Stimulated activated CD4-positive, alpha-beta T cell treated with anti-CD3 and anti-CD28 coated beads, Interleukin-1b, Interleukin-23, amount 100 ng/mL, for 48 hours (primary cell): Measurements from ENCODE around the gene ISLR.
A peak's percentile ranks its signal among the peaks of the same experiment; 100 is the strongest.

Experiments
- DNase-seq: peaks from one replicate; pipeline ENCODE4 v3.0.0-alpha.2; 2020

Gene ISLR

GRCh38 chr15:74174219-74174957, 878 bp downstream of the ISLR start:
- DNase-seq: no peak

GRCh38 chr15:74174958-74175253, 1.4 kb downstream of the ISLR start:
- DNase-seq: no peak

- DNase-seq: no peak
Measured at GRCh38 chr15:74175271-74176191, 2.0 kb downstream of the ISLR start.

GRCh38 chr15:74176262-74177214, 3.0 kb downstream of the ISLR start:
- DNase-seq: no peak

DNA sequence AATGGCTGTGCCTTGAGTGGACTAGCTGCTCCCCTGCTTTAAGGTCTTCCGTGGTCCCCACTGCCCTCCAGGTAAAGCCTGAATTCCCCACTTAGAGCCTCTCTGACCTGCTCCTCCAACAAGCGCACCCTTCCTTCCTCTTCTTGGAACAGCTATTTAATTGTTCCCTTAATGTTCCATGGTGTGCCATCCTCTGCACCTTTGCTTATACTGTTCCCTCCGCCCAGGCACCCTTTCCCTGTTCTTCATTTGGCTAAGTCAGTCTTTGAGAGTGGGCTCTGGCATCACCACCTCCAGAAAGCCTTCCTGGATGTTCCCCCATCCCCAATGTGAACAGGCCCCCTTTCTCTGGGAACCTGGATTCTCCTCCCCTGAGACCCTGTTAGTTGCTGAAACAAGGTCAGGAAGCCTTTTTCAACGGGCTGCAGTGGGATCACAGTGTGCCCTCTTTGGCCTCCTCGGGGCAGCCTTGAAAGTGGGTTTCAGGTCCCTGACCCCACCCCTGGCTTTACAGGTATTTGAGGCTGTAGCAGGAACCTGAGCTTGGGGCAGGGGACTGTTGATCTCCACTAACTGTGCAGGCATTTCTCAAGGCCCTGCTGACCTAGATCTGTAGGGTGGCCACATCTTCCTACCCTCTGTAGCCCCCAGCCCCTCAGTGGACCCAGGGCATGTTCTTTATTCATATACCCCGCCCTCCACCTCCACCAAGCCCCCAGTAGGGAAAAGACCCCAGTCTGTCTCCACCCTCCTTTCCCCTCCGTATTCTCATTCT, 5.0 kb downstream of the ISLR start:
- DNase-seq: no peak

- DNase-seq: no peak
Measured at GRCh38 chr15:74179101-74179841, 5.8 kb downstream of the ISLR start.

- DNase-seq: no peak
Measured at GRCh38 chr15:74179983-74180880, 6.7 kb downstream of the ISLR start.

DNA sequence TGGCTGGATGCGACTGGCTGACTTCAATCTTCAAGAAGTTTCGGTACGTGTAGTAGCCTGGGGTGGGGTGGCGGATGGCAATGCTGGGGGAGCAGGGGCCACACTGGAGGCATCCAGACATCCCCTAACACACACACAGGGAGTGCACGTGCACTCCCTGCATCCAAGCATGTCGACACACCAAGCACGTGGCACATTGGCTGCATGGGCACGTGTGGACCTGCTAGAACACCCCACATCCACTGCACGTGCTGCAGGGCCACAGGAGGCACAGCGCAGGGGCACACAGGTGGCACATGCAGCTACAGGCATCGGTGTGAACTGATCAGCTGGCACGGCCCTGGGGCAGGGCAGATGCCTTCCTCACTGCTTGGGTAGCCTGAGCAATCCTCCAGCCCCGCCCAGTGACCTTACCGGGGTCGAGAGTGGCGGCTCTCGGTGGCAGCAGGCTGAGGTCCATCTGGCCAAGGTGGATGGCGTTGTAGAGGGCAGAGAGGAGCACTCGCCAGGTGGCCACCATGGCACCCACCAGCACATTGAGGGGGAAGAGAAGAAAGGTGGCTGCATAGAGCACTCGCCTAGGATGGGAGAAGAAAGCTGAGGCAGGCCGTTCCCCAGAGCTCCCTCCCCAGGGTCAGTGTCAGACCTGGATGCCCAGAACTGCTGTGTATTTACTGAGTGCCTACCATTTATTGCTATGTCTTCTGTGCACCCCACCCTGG, 7.5 kb downstream of the ISLR start:
- no peak for DNase-seq

DNA sequence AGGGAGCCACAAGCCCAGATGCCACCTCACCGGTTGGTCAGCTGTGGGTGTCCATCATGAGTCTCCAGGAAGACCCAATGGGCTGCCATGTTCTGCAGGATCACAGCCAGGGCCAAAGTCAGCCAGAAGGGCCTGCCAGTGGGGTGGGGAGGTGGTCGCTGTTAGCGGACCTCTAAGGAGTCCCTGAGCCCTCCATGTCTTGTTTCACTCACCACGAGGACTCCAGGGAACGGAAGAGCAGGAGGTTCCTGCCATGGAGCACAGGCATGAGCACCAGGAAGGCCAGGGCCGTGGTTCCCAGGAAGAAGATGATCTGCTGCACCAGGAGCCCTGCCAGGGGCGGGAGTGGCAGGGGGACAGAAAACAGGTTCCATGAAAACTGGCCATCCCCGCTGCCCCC, 8.6 kb downstream of the ISLR start:
- DNase-seq: no peak

DNA sequence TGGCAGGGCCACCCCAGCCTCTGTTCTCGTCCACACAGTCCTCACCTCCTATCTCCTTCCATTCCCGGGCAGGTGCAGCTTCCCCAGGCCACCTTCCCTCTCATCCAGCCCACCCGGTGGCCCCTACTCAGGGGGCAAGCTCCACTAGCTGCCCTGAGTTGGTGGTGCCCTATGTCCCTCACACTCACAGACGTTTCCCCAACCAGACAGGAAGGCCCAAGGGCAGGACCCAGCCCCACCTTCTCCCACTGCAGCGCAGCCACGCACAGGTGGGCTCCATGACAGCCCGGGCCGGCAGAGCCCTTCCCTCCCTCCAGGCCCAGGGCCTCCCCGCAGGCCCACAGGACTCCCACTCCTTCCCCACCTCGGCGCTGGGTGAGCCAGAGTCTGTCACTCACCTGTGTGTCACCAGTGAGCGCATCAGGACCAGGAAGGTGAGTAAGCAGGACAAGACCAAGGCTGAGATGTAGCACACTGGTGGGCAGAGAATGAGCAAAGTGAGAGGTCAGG, 11.1 kb downstream of the ISLR start:
- DNase-seq: peak; percentile 42

- peak; percentile 33 for DNase-seq
Measured at GRCh38 chr15:74185710-74186348, 12.3 kb downstream of the ISLR start.

DNA sequence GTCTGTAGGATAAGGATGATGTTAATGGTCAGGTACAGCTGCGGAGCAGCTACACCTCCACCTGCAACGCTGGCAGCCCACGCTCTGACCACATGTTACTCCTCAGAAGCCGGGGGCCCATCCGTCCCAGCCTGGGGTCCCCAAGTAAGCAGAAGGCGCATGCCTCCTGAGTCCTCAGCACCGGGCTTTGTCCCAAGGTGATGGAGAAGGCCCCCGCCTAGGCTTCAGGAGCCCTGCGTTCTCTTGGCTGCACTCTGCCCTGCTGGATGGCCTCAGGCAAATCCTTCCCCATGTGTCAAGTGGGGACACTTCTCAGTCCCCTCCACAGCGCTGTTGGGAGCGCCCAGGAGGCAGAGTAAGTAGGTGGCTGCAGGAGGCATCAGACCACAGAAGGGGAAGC, 14.7 kb downstream of the ISLR start:
- no peak for DNase-seq

GRCh38 chr15:74191798-74192197, 18.3 kb downstream of the ISLR start:
- no peak for DNase-seq

DNA sequence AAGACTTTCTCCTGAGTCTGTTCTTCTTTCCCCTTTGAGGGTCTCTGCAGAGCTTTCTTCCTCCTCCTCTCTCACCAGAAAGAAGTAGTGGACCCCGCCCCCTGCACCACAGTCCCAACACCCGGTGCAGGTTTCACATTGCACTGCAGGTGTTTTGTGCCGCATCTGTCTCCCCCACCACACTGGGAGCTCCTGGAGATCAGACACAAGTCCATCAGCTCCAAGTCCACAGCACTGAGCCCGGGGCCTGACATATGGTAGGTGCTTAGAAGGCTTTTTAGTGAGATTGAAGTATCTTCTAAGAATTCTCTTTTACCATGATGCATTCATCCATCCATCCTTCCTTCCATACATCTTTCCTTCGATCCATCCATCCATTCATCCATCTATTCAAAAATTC, 19.2 kb downstream of the ISLR start:
- DNase-seq: no peak

DNA sequence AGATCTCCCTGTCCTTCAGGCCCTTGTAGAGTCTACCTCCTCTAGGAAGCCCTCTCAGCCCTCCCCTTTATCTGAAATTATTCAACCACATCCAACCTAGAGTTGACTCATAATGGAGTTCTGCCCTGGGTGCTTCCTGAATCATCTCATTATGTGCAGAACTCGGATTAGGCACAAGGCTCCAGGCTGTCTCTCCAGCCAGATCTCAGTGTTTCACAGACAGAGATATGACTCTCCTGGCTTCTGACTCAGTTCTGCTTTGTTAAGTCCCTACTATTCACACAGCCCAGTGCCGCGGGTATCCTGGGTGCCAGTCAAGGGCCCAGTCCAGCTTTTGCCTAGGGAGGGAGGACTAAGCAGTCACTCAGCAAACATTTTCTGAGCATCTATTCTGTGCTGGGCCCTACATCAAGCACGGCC, 19.8 kb downstream of the ISLR start:
- DNase-seq: no peak

DNA sequence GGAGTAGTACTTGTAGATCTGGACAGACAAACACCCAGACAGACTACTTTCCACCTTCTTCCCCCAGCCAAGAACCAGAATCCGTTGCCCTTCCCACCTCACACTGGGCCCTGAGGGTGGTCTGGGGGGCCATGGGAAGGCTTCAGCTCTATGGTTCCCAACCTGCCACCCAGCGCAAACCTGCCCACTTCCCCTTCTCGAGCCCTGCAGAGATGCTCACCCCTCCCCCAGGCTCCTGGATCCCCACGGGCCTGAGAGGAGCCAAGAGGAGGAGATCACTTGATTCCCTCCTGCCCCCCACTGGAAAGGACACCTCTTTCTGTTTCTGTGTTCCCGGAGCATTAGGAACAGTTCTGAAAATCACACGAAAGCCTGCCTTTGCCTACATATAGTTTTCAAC, 20.4 kb downstream of the ISLR start:
- no peak for DNase-seq

- no peak for DNase-seq
Measured at GRCh38 chr15:74194572-74195559, 21.4 kb downstream of the ISLR start.

DNA sequence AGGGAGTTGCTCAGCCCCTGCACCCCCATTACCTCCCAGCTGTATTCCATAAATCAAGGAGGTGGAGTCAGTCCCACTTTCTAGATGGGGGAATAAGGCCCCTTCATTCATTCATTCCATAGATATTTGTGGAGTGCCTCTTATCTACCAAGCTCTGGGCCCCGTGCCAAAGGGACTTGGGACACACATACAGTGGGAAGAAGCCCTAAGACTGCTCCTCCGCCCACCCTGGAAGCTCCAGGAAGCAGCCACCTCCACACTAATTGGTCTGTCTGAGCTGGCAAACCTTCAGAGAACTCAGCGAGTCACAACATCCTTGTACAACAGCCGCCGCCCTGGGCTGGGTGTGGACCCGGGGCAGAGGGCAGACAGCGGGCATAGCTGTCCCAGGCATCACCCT, 22.7 kb downstream of the ISLR start:
- no peak for DNase-seq
